ENCODE measurements around the gene RRBP1.

DNA sequence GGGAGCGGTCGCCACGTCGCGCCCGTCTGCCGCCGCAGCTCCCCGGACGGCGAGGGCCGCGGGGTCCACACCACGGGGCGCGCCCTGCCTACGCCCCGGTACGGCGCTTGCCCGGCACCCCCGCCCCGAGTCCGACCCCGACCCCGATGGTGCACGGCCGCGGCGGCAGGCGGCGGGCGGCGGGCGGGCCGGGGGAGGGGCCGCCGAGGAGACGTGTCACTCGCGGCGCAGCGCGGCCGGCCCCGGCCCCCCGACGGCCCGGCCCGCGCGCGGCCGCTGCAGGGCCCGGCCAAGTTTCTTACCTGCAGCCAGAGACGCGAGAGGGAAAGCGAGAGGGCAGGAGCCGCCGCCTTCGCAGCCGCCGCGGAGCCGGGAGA lies 328 bp downstream of the RRBP1 start:
- TF ChIP-seq, protein P1, sequence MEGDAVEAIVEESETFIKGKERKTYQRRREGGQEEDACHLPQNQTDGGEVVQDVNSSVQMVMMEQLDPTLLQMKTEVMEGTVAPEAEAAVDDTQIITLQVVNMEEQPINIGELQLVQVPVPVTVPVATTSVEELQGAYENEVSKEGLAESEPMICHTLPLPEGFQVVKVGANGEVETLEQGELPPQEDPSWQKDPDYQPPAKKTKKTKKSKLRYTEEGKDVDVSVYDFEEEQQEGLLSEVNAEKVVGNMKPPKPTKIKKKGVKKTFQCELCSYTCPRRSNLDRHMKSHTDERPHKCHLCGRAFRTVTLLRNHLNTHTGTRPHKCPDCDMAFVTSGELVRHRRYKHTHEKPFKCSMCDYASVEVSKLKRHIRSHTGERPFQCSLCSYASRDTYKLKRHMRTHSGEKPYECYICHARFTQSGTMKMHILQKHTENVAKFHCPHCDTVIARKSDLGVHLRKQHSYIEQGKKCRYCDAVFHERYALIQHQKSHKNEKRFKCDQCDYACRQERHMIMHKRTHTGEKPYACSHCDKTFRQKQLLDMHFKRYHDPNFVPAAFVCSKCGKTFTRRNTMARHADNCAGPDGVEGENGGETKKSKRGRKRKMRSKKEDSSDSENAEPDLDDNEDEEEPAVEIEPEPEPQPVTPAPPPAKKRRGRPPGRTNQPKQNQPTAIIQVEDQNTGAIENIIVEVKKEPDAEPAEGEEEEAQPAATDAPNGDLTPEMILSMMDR (conservative IDR thresholded peaks at IDR 0.05 in 1 of 2, IDR thresholded peaks at IDR 0.05 in 1 of 2; ENCODE audit: extremely low read depth in 1 of 2, insufficient read depth in 1 of 2, low read depth in 1 of 2, low read length in 2 of 2): no peak
- TF ChIP-seq EZH2 (IDR thresholded peaks at IDR 0.05; ENCODE audit: borderline replicate concordance, low read length): no peak
